ENCODE data around the gene GLB1L.
"Not testable (repeated sequence)": the region's sequence is repeated elsewhere in the genome, so short reads cannot be mapped to it uniquely, and the experiment has no call there.

GLB1L gene

GRCh38 chr2:219258942-219259341 lies 13.7 kb upstream of the GLB1L start:
- H3K9me3 Mint-ChIP-seq; ATAC-seq (replicated peaks; ENCODE audit: extremely low read depth, poor library complexity, severe bottlenecking); H3K27ac Mint-ChIP-seq (ENCODE audit: low read depth); H3K4me3 Mint-ChIP-seq; H3K4me1 Mint-ChIP-seq; DNase-seq (ENCODE audit: low spot score in 2 of 2): not testable (repeated sequence)
- peaks cover 10% of the 10 kb centered on the region for H3K36me3 Mint-ChIP-seq (ENCODE audit: insufficient read depth)
- H3K27me3 Mint-ChIP-seq, result peaks cover 31% of the 10 kb centered on the region

GRCh38 chr2:219254590-219255201 lies 9.5 kb upstream of the GLB1L start:
- DNase-seq (ENCODE audit: low spot score in 2 of 2) (peak in 1 of 2 donors; percentile 46), ATAC-seq (replicated peaks; ENCODE audit: extremely low read depth, poor library complexity, severe bottlenecking) (peak; percentile 48)
- Mint-ChIP-seq H3K9me3 (no peaks in the 10 kb centered on the region), H3K36me3 (ENCODE audit: insufficient read depth) (peaks cover 49% of the 10 kb centered on the region), H3K27me3 (peaks cover 5% of the 10 kb centered on the region), H3K4me3 (peak overlapping the region; percentile 78), H3K27ac (ENCODE audit: low read depth) (peak overlapping the region; percentile 91), H3K4me1 (peaks cover 38% of the 10 kb centered on the region)

GRCh38 chr2:219253753-219254589 lies 8.7 kb upstream of the GLB1L start, which contains the start of gene TUBA4A:
Gene TUBA4A (minus strand): TSS chr2:219253918. CDS start chr2:219253858, 60 bp downstream.
- Mint-ChIP-seq H3K4me1 (peaks cover 45% of the 10 kb centered on the region), H3K27ac (ENCODE audit: low read depth) (peak within 1 kb of the TSS; percentile 91), H3K9me3 (no peaks in the 10 kb centered on the region), H3K27me3 (no peaks in the 10 kb centered on the region), H3K36me3 (ENCODE audit: insufficient read depth) (peaks cover 54% of the 10 kb centered on the region), H3K4me3 (peak within 1 kb of the TSS; percentile 78)
- DNase-seq (ENCODE audit: low spot score in 2 of 2) (peak; percentile 81 to 82), ATAC-seq (replicated peaks; ENCODE audit: extremely low read depth, poor library complexity, severe bottlenecking) (peak; percentile 68)

- Mint-ChIP-seq H3K27ac (ENCODE audit: low read depth) (peak within 1 kb of the TSS; percentile 91), H3K4me1 (peaks cover 54% of the 10 kb centered on the region), H3K36me3 (ENCODE audit: insufficient read depth) (peaks cover 61% of the 10 kb centered on the region), H3K9me3 (no peaks in the 10 kb centered on the region), H3K27me3 (no peaks in the 10 kb centered on the region), H3K4me3 (peak within 1 kb of the TSS; percentile 78)
- ATAC-seq (replicated peaks; ENCODE audit: extremely low read depth, poor library complexity, severe bottlenecking), result peak; percentile 27
- peak in 1 of 2 donors; percentile 27 for DNase-seq (ENCODE audit: low spot score in 2 of 2)
These were observed 7.9 kb upstream of the GLB1L start, which contains the start of gene TUBA4B for GRCh38 chr2:219252900-219253752. Gene TUBA4B (plus strand): TSS chr2:219253243. CDS start chr2:219253408, 165 bp downstream.

- H3K36me3 Mint-ChIP-seq (ENCODE audit: insufficient read depth), result peaks cover 67% of the 10 kb centered on the region
- H3K4me1 Mint-ChIP-seq, result peaks cover 60% of the 10 kb centered on the region
- H3K27me3 Mint-ChIP-seq, result no peaks in the 10 kb centered on the region
- no peaks in the 10 kb centered on the region for H3K9me3 Mint-ChIP-seq
- ATAC-seq (replicated peaks; ENCODE audit: extremely low read depth, poor library complexity, severe bottlenecking) (no peak), DNase-seq (ENCODE audit: low spot score in 2 of 2) (peak in 1 of 2 donors; percentile 17)
- H3K27ac Mint-ChIP-seq (ENCODE audit: low read depth), result peak overlapping the region; percentile 91
- peak overlapping the region; percentile 78 for H3K4me3 Mint-ChIP-seq
These were observed 7.3 kb upstream of the GLB1L start for GRCh38 chr2:219252570-219252899.

GRCh38 chr2:219252084-219252483 lies 6.8 kb upstream of the GLB1L start:
- no peaks in the 10 kb centered on the region for H3K27me3 Mint-ChIP-seq
- peaks cover 64% of the 10 kb centered on the region for H3K4me1 Mint-ChIP-seq
- H3K36me3 Mint-ChIP-seq (ENCODE audit: insufficient read depth), result peaks cover 67% of the 10 kb centered on the region
- H3K27ac Mint-ChIP-seq (ENCODE audit: low read depth), result peak overlapping the region; percentile 91
- ATAC-seq (replicated peaks; ENCODE audit: extremely low read depth, poor library complexity, severe bottlenecking) (no peak), DNase-seq (ENCODE audit: low spot score in 2 of 2) (no peak)
- H3K9me3 Mint-ChIP-seq, result no peaks in the 10 kb centered on the region
- H3K4me3 Mint-ChIP-seq, result peak overlapping the region; percentile 78

GRCh38 chr2:219251656-219252055 lies 6.4 kb upstream of the GLB1L start:
- peak overlapping the region; percentile 78 for H3K4me3 Mint-ChIP-seq
- no peaks in the 10 kb centered on the region for H3K27me3 Mint-ChIP-seq
- ATAC-seq (replicated peaks; ENCODE audit: extremely low read depth, poor library complexity, severe bottlenecking) (no peak), DNase-seq (ENCODE audit: low spot score in 2 of 2) (no peak)
- H3K4me1 Mint-ChIP-seq, result peaks cover 69% of the 10 kb centered on the region
- H3K9me3 Mint-ChIP-seq, result no peaks in the 10 kb centered on the region
- H3K36me3 Mint-ChIP-seq (ENCODE audit: insufficient read depth), result peaks cover 69% of the 10 kb centered on the region
- no peak overlapping the region for H3K27ac Mint-ChIP-seq (ENCODE audit: low read depth)

- Mint-ChIP-seq H3K4me1 (peaks cover 82% of the 10 kb centered on the region), H3K4me3 (peak overlapping the region; percentile 78), H3K36me3 (ENCODE audit: insufficient read depth) (peaks cover 76% of the 10 kb centered on the region), H3K27ac (ENCODE audit: low read depth) (peak overlapping the region; percentile 83), H3K9me3 (no peaks in the 10 kb centered on the region), H3K27me3 (no peaks in the 10 kb centered on the region)
- DNase-seq (ENCODE audit: low spot score in 2 of 2) (no peak), ATAC-seq (replicated peaks; ENCODE audit: extremely low read depth, poor library complexity, severe bottlenecking) (no peak)
These were observed 5.0 kb upstream of the GLB1L start for GRCh38 chr2:219250049-219250781.

- H3K27ac Mint-ChIP-seq (ENCODE audit: low read depth), result peak overlapping the region; percentile 83
These were observed 4.1 kb upstream of the GLB1L start for GRCh38 chr2:219249203-219249980.

GRCh38 chr2:219248845-219249202 lies 3.6 kb upstream of the GLB1L start:
- Mint-ChIP-seq H3K27me3 (no peaks in the 10 kb centered on the region), H3K4me3 (peak overlapping the region; percentile 78), H3K27ac (ENCODE audit: low read depth) (peak overlapping the region; percentile 83), H3K36me3 (ENCODE audit: insufficient read depth) (peaks cover 74% of the 10 kb centered on the region), H3K9me3 (no peaks in the 10 kb centered on the region), H3K4me1 (peaks cover 83% of the 10 kb centered on the region)
- no peak for DNase-seq (ENCODE audit: low spot score in 2 of 2)
- ATAC-seq (replicated peaks; ENCODE audit: extremely low read depth, poor library complexity, severe bottlenecking), result no peak

More at GRCh38 chr2:219249203-219249980, 4.1 kb upstream of the GLB1L start:
- ATAC-seq (replicated peaks; ENCODE audit: extremely low read depth, poor library complexity, severe bottlenecking), result peak; percentile 1
- Mint-ChIP-seq H3K4me3 (peak overlapping the region; percentile 78), H3K4me1 (peaks cover 83% of the 10 kb centered on the region), H3K36me3 (ENCODE audit: insufficient read depth) (peaks cover 76% of the 10 kb centered on the region), H3K9me3 (no peaks in the 10 kb centered on the region), H3K27me3 (no peaks in the 10 kb centered on the region)
- DNase-seq (ENCODE audit: low spot score in 2 of 2), result peak in 1 of 2 donors; percentile 44
